ENCODE measurements around the gene DMKN.

DNA sequence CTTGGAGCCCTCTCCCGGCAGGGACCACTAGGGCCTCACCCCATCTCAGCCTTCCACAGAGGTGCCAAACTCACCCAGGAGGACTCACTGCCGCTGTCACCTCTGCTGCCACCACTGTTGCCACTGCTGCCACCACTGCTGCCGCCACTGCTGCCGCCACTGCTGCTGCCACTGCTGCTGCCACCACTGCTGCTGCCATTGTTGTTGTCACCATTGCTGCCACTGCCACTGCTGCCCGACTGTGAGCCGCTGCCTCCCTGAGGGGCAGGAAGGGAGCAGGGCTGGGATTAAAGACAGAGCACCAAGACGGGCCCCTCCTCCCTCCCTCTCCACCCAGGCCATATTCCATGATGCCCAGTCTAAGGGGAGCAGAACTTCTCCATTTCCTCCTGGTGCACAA, 2.1 kb downstream of the DMKN start:
- TF ChIP-seq, protein P1, sequence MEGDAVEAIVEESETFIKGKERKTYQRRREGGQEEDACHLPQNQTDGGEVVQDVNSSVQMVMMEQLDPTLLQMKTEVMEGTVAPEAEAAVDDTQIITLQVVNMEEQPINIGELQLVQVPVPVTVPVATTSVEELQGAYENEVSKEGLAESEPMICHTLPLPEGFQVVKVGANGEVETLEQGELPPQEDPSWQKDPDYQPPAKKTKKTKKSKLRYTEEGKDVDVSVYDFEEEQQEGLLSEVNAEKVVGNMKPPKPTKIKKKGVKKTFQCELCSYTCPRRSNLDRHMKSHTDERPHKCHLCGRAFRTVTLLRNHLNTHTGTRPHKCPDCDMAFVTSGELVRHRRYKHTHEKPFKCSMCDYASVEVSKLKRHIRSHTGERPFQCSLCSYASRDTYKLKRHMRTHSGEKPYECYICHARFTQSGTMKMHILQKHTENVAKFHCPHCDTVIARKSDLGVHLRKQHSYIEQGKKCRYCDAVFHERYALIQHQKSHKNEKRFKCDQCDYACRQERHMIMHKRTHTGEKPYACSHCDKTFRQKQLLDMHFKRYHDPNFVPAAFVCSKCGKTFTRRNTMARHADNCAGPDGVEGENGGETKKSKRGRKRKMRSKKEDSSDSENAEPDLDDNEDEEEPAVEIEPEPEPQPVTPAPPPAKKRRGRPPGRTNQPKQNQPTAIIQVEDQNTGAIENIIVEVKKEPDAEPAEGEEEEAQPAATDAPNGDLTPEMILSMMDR (IDR thresholded peaks at IDR 0.05 in 8 of 11, conservative IDR thresholded peaks at IDR 0.05 in 3 of 11), result no peak
- no peak for TF ChIP-seq POLR2AphosphoS5 (IDR thresholded peaks at IDR 0.05)
- TF ChIP-seq POLR2A (IDR thresholded peaks at IDR 0.05), result no peak

Data from spleen (tissue), 7 donors.